GM12878 (cell line): ENCODE data around the gene ARFIP1.

Source experiments
- BHLHE40 ChIP-seq, 2 experiments: fragments of 450-650 bp in 1 of 2; IDR thresholded peaks; 2 replicates each; pipeline ENCODE4 v1.6.1; 2011 to 2017; ENCODE audit warnings: low read depth in 2 of 2, borderline replicate concordance in 1 of 2, improper control_type of control experiment in 1 of 2, low read length in 1 of 2, mild to moderate bottlenecking in 1 of 2
- FOS ChIP-seq: IDR thresholded peaks from 3 replicates; pipeline ENCODE4 v1.6.1; 2011; ENCODE audit warnings: borderline replicate concordance; ENCODE audit not compliant: insufficient read length; ENCODE audit errors: extremely low read depth
- FOXK2 ChIP-seq: fragments of 450-650 bp; IDR thresholded peaks from 2 replicates; pipeline ENCODE4 v1.6.1; 2017; ENCODE audit warnings: mild to moderate bottlenecking, moderate library complexity
- POLR2AphosphoS5 ChIP-seq: IDR thresholded peaks from 2 replicates; pipeline ENCODE4 v1.6.1; 2011; ENCODE audit warnings: mild to moderate bottlenecking, low read length, inconsistent platforms
- STAT1 ChIP-seq: fragments of 450-650 bp; conservative IDR thresholded peaks from 2 replicates; pipeline ENCODE4 v1.6.1; 2014; ENCODE audit warnings: antibody characterized with exemption, mild to moderate bottlenecking
- TF ChIP-seq, protein P1 (sequence below): IDR thresholded peaks from 2 replicates; pipeline ENCODE4 v1.6.1; 2012; ENCODE audit warnings: mild to moderate bottlenecking, low read depth, low read length
- TF ChIP-seq, protein P2 (sequence below): fragments of 450-650 bp; IDR thresholded peaks from 2 replicates; pipeline ENCODE4 v1.6.1; 2017; ENCODE audit warnings: mild to moderate bottlenecking
- TF ChIP-seq, protein P3 (sequence below), 3 experiments: IDR thresholded peaks in 2 of 3; conservative IDR thresholded peaks in 1 of 3; 2 replicates each; pipeline ENCODE4 v1.5.1; 2011; ENCODE audit warnings: low read depth in 3 of 3, low read length in 3 of 3, mild to moderate bottlenecking in 3 of 3, control low read depth in 2 of 3, moderate library complexity in 2 of 3, inconsistent platforms in 1 of 3, mixed read lengths in 1 of 3; ENCODE audit not compliant: control insufficient read depth in 2 of 3, insufficient read depth in 1 of 3; ENCODE audit errors: extremely low read depth in 1 of 3

DNA sequence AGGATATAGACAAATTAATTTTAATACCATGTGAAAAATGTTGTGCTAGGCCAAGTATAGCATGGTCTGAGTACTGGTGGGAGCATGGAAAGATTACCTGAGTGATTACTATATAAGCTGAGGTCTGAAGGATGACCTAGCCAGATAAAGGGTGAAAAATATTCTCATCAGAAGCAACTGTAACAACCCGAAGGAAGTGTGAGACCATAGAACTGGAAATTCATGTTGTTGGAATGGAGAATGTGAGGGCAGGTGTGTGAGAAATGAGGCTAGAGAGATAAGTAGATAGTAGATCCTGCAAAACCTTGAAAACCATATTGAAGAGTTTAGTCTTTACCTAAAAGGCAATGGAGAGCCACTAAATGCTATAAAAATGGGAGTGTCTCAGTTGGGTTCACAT lies 71.5 kb downstream of the ARFIP1 start:
- TF ChIP-seq BHLHE40 (IDR thresholded peaks at IDR 0.05; ENCODE audit: borderline replicate concordance in 1 of 2, low read depth in 2 of 2, low read length in 1 of 2) (no peak), FOS (no peak), POLR2AphosphoS5 (no peak), FOXK2 (no peak), STAT1 (no peak)
- TF ChIP-seq, protein P1, sequence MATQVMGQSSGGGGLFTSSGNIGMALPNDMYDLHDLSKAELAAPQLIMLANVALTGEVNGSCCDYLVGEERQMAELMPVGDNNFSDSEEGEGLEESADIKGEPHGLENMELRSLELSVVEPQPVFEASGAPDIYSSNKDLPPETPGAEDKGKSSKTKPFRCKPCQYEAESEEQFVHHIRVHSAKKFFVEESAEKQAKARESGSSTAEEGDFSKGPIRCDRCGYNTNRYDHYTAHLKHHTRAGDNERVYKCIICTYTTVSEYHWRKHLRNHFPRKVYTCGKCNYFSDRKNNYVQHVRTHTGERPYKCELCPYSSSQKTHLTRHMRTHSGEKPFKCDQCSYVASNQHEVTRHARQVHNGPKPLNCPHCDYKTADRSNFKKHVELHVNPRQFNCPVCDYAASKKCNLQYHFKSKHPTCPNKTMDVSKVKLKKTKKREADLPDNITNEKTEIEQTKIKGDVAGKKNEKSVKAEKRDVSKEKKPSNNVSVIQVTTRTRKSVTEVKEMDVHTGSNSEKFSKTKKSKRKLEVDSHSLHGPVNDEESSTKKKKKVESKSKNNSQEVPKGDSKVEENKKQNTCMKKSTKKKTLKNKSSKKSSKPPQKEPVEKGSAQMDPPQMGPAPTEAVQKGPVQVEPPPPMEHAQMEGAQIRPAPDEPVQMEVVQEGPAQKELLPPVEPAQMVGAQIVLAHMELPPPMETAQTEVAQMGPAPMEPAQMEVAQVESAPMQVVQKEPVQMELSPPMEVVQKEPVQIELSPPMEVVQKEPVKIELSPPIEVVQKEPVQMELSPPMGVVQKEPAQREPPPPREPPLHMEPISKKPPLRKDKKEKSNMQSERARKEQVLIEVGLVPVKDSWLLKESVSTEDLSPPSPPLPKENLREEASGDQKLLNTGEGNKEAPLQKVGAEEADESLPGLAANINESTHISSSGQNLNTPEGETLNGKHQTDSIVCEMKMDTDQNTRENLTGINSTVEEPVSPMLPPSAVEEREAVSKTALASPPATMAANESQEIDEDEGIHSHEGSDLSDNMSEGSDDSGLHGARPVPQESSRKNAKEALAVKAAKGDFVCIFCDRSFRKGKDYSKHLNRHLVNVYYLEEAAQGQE, result no peak
- TF ChIP-seq, protein P2, sequence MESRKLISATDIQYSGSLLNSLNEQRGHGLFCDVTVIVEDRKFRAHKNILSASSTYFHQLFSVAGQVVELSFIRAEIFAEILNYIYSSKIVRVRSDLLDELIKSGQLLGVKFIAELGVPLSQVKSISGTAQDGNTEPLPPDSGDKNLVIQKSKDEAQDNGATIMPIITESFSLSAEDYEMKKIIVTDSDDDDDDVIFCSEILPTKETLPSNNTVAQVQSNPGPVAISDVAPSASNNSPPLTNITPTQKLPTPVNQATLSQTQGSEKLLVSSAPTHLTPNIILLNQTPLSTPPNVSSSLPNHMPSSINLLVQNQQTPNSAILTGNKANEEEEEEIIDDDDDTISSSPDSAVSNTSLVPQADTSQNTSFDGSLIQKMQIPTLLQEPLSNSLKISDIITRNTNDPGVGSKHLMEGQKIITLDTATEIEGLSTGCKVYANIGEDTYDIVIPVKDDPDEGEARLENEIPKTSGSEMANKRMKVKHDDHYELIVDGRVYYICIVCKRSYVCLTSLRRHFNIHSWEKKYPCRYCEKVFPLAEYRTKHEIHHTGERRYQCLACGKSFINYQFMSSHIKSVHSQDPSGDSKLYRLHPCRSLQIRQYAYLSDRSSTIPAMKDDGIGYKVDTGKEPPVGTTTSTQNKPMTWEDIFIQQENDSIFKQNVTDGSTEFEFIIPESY, result no peak
- TF ChIP-seq, protein P3, sequence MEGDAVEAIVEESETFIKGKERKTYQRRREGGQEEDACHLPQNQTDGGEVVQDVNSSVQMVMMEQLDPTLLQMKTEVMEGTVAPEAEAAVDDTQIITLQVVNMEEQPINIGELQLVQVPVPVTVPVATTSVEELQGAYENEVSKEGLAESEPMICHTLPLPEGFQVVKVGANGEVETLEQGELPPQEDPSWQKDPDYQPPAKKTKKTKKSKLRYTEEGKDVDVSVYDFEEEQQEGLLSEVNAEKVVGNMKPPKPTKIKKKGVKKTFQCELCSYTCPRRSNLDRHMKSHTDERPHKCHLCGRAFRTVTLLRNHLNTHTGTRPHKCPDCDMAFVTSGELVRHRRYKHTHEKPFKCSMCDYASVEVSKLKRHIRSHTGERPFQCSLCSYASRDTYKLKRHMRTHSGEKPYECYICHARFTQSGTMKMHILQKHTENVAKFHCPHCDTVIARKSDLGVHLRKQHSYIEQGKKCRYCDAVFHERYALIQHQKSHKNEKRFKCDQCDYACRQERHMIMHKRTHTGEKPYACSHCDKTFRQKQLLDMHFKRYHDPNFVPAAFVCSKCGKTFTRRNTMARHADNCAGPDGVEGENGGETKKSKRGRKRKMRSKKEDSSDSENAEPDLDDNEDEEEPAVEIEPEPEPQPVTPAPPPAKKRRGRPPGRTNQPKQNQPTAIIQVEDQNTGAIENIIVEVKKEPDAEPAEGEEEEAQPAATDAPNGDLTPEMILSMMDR (IDR thresholded peaks at IDR 0.05 in 2 of 3, conservative IDR thresholded peaks at IDR 0.05 in 1 of 3; ENCODE audit: control insufficient read depth in 2 of 3, extremely low read depth in 1 of 3, insufficient read depth in 1 of 3, low read depth in 3 of 3, low read length in 3 of 3), result no peak
